ENCODE data around the gene MEIS1.

DNA sequence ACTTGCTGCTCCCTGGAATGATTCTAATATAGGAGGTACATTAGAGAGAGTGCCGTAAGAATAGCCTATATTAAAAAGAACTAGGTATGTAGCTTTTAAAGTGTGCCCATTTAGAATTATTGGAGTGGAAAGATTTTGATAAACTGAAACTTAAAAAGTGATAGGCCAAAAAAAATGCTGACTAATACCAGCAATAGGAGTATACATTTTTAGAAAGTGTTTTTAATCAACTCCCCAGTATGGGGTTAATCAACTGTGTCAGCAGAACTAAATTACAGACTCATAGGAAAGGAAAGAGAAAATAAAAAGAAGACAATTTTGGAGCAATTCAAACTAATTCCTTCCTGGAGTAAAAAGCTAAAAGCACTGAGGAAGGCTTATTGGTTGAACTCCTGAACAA is 13.3 kb upstream of the MEIS1 start:
- TF ChIP-seq, protein P1, sequence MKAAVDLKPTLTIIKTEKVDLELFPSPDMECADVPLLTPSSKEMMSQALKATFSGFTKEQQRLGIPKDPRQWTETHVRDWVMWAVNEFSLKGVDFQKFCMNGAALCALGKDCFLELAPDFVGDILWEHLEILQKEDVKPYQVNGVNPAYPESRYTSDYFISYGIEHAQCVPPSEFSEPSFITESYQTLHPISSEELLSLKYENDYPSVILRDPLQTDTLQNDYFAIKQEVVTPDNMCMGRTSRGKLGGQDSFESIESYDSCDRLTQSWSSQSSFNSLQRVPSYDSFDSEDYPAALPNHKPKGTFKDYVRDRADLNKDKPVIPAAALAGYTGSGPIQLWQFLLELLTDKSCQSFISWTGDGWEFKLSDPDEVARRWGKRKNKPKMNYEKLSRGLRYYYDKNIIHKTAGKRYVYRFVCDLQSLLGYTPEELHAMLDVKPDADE (IDR thresholded peaks at IDR 0.05), result no peak
- no peak for TF ChIP-seq NANOG (IDR thresholded peaks at IDR 0.05; ENCODE audit: borderline replicate concordance)
- TF ChIP-seq, protein P2, sequence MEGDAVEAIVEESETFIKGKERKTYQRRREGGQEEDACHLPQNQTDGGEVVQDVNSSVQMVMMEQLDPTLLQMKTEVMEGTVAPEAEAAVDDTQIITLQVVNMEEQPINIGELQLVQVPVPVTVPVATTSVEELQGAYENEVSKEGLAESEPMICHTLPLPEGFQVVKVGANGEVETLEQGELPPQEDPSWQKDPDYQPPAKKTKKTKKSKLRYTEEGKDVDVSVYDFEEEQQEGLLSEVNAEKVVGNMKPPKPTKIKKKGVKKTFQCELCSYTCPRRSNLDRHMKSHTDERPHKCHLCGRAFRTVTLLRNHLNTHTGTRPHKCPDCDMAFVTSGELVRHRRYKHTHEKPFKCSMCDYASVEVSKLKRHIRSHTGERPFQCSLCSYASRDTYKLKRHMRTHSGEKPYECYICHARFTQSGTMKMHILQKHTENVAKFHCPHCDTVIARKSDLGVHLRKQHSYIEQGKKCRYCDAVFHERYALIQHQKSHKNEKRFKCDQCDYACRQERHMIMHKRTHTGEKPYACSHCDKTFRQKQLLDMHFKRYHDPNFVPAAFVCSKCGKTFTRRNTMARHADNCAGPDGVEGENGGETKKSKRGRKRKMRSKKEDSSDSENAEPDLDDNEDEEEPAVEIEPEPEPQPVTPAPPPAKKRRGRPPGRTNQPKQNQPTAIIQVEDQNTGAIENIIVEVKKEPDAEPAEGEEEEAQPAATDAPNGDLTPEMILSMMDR (conservative IDR thresholded peaks at IDR 0.05; ENCODE audit: low read depth in 2 of 2), result no peak
- no peak for TF ChIP-seq EZH2 (IDR thresholded peaks at IDR 0.05; ENCODE audit: low read depth, unreplicated experiment)
- no peak for TF ChIP-seq EZH2phosphoT487 (IDR thresholded peaks at IDR 0.05; ENCODE audit: unreplicated experiment)
